ENCODE results near the gene JUND. TPM values are rescaled to one million over a fixed set of nuclear protein-coding genes. Genes with fewer than 3 reads are reported as not detected.

The JUND gene
- total RNA-seq: 100 to 1,000 TPM; 119 to 232 (median 159) TPM
- polyA plus RNA-seq: 10 to 100 TPM; 47.5 to 86.5 (median 75.6) TPM
- long read RNA-seq, donor 1, transcript JUND-201 (1 exons, 1,863 nt): major isoform, 387 of 387 reads
- long read RNA-seq, donor 1, partial matches to known transcripts: 0 of 387 reads
- long read RNA-seq, donor 1, other reads (novel, unspliced or antisense): 0 of 387 reads
- long read RNA-seq, donor 2, transcript JUND-201 (1 exons, 1,863 nt): major isoform, 434 of 434 reads
- long read RNA-seq, donor 2, partial matches to known transcripts: 0 of 434 reads
- long read RNA-seq, donor 2, other reads (novel, unspliced or antisense): 0 of 434 reads

- peak; percentile 99 for DNase-seq
- H3K4me1 ChIP-seq: peaks cover 34 to 70% (median 56%) of the 10 kb centered on the region in 6 donors
- peak; percentile 99 to 100 (median 99) for TF ChIP-seq POLR2AphosphoS5 (IDR thresholded peaks at IDR 0.05)
- TF ChIP-seq CTCF (IDR thresholded peaks at IDR 0.05 in 8 of 11, conservative IDR thresholded peaks at IDR 0.05 in 3 of 11): peak in 3 of 11 experiments; percentile 0 to 43 (median 9)
- TF ChIP-seq POLR2A (IDR thresholded peaks at IDR 0.05): peak in 2 of 3 donors; percentile 96 to 97
- peak within 1 kb of the TSS; percentile 98 to 100 (median 100) for H3K27ac ChIP-seq
- 1 to 2% (median 1%) methylated on average over 36 to 138 of the region's 138 CpGs for WGBS, 5 donors
- intact Hi-C loops (cut with DNase I; ENCODE audit: low total_unique reads): no loop called here
- H3K9me3 ChIP-seq: no peaks in the 10 kb centered on the region
- H3K4me3 ChIP-seq: peak within 1 kb of the TSS; percentile 49 to 94 (median 83)
- H3K36me3 ChIP-seq: peaks cover 0 to 28% (median 12%) of the 10 kb centered on the region in 6 donors
- H3K27me3 ChIP-seq (replicated peaks in 1 of 7): no peaks in the 10 kb centered on the region
Measured at GRCh38 chr19:18281082-18282020, at the start of gene JUND. Gene JUND, minus strand, starts transcription at chr19:18281622. Its CDS starts 138 bp downstream, at chr19:18281484.

GRCh38 chr19:18330868-18331267 is 49.4 kb upstream of the JUND start:
- TF ChIP-seq POLR2A (IDR thresholded peaks at IDR 0.05): no peak
- TF ChIP-seq POLR2AphosphoS5 (IDR thresholded peaks at IDR 0.05): no peak
- TF ChIP-seq CTCF (IDR thresholded peaks at IDR 0.05 in 8 of 11, conservative IDR thresholded peaks at IDR 0.05 in 3 of 11): no peak
- Histone ChIP-seq H3K9me3 (no peaks in the 10 kb centered on the region), H3K27me3 (replicated peaks in 1 of 7) (no peaks in the 10 kb centered on the region), H3K27ac (no peak overlapping the region), H3K4me1 (peaks cover 7 to 19% (median 15%) of the 10 kb centered on the region in 6 donors), H3K4me3 (no peak overlapping the region), H3K36me3 (no peaks in the 10 kb centered on the region)
- 83 to 94% (median 93%) methylated on average over 9 of the region's 9 CpGs for WGBS, 5 donors
- intact Hi-C loops (cut with DNase I; ENCODE audit: low total_unique reads): no loop called here
- DNase-seq: no peak

GRCh38 chr19:18329035-18329376 is 47.6 kb upstream of the JUND start:
- H3K4me1 ChIP-seq: peaks cover 7 to 24% (median 19%) of the 10 kb centered on the region in 6 donors
- H3K9me3 ChIP-seq: no peaks in the 10 kb centered on the region
- H3K27ac ChIP-seq: peak overlapping the region in 7 of 8 donors; percentile 28 to 74 (median 59)
- TF ChIP-seq CTCF (IDR thresholded peaks at IDR 0.05 in 8 of 11, conservative IDR thresholded peaks at IDR 0.05 in 3 of 11): no peak
- no peak for TF ChIP-seq POLR2A (IDR thresholded peaks at IDR 0.05)
- TF ChIP-seq POLR2AphosphoS5 (IDR thresholded peaks at IDR 0.05): no peak
- 71 to 90% (median 81%) methylated on average over 6 of the region's 6 CpGs for WGBS, 5 donors
- H3K36me3 ChIP-seq: no peaks in the 10 kb centered on the region
- DNase-seq: no peak
- intact Hi-C loops (cut with DNase I; ENCODE audit: low total_unique reads): loop anchor here (2.0 to 5.0 kb wide), 2 partner anchors 50 to 122 kb away; no protein-coding TSS in a partner anchor
- peak overlapping the region in 3 of 8 donors; percentile 22 to 57 (median 35) for H3K4me3 ChIP-seq
- H3K27me3 ChIP-seq (replicated peaks in 1 of 7): no peaks in the 10 kb centered on the region
